ENCODE data around the gene ST6GALNAC5. TPM values are rescaled to one million over a fixed set of nuclear protein-coding genes. Genes with fewer than 3 reads are reported as not detected.

Gene ST6GALNAC5
- total RNA-seq, 2 experiments from 2014 or later = not detected

GRCh38 chr1:76929136-76929535 lies 61.9 kb downstream of the ST6GALNAC5 start:
- Histone ChIP-seq H3K4me1 (ENCODE audit: insufficient read depth, low read length) (no peaks in the 10 kb centered on the region), H3K36me3 (ENCODE audit: insufficient read depth, low read length) (no peaks in the 10 kb centered on the region), H3K27me3 (ENCODE audit: control insufficient read depth in 1 of 2, insufficient read depth in 2 of 2, low read length in 2 of 2) (no peaks in the 10 kb centered on the region), H3K4me3 (ENCODE audit: low read length) (no peak overlapping the region), H3K27ac (ENCODE audit: low read depth in 1 of 2, low read length in 2 of 2) (no peak overlapping the region), H3K9me3 (ENCODE audit: control insufficient read depth in 1 of 2, insufficient read depth in 1 of 2, low read length in 2 of 2) (no peaks in the 10 kb centered on the region)
- intact Hi-C loops (cut with DNase I, micrococcal nuclease) = no loop called here
- ChIA-PET CTCF (no interaction called here), POLR2A (no interaction called here)
- no peaks in the 10 kb centered on the region for H3K4me1 Mint-ChIP-seq (ENCODE audit: low read depth)
- TF ChIP-seq CTCF (IDR thresholded peaks at IDR 0.05) = no peak
- no peak for DNase-seq
- no peak overlapping the region for H3K27ac Mint-ChIP-seq
- ATAC-seq (ENCODE audit: poor library complexity) = no peak
- H3K36me3 Mint-ChIP-seq (ENCODE audit: low read depth) = no peaks in the 10 kb centered on the region
- H3K4me3 Mint-ChIP-seq = no peak overlapping the region
- H3K9me3 Mint-ChIP-seq = no peaks in the 10 kb centered on the region
- no peaks in the 10 kb centered on the region for H3K27me3 Mint-ChIP-seq

GRCh38 chr1:76933847-76934815 lies 66.9 kb downstream of the ST6GALNAC5 start:
- no peak overlapping the region for H3K27ac ChIP-seq (ENCODE audit: low read depth in 1 of 2, low read length in 2 of 2)
- Mint-ChIP-seq H3K36me3 (ENCODE audit: low read depth) (no peaks in the 10 kb centered on the region), H3K9me3 (no peaks in the 10 kb centered on the region)

GRCh38 chr1:76938304-76938703 lies 71.0 kb downstream of the ST6GALNAC5 start:
- POLR2A ChIA-PET = interaction anchor here (0.9 kb wide), 1 partner anchor 18 kb away, joined by 3 read pairs; no protein-coding TSS in a partner anchor
- no peaks in the 10 kb centered on the region for H3K9me3 Mint-ChIP-seq
- no peak overlapping the region for H3K4me3 Mint-ChIP-seq
- ATAC-seq (ENCODE audit: poor library complexity) (no peak), DNase-seq (no peak)
- CTCF ChIA-PET = no interaction called here
- Histone ChIP-seq H3K27me3 (ENCODE audit: control insufficient read depth in 1 of 2, insufficient read depth in 2 of 2, low read length in 2 of 2) (no peaks in the 10 kb centered on the region), H3K9me3 (ENCODE audit: control insufficient read depth in 1 of 2, insufficient read depth in 1 of 2, low read length in 2 of 2) (no peaks in the 10 kb centered on the region), H3K4me3 (ENCODE audit: low read length) (no peak overlapping the region), H3K27ac (ENCODE audit: low read depth in 1 of 2, low read length in 2 of 2) (no peak overlapping the region), H3K4me1 (ENCODE audit: insufficient read depth, low read length) (no peaks in the 10 kb centered on the region), H3K36me3 (ENCODE audit: insufficient read depth, low read length) (no peaks in the 10 kb centered on the region)
- no peaks in the 10 kb centered on the region for H3K4me1 Mint-ChIP-seq (ENCODE audit: low read depth)
- intact Hi-C loops (cut with DNase I, micrococcal nuclease) = no loop called here
- H3K27me3 Mint-ChIP-seq = peaks cover 6% of the 10 kb centered on the region
- no peak overlapping the region for H3K27ac Mint-ChIP-seq
- no peaks in the 10 kb centered on the region for H3K36me3 Mint-ChIP-seq (ENCODE audit: low read depth)
- no peak for TF ChIP-seq CTCF (IDR thresholded peaks at IDR 0.05)

More at GRCh38 chr1:76933847-76934815, 66.9 kb downstream of the ST6GALNAC5 start:
- ChIA-PET POLR2A (no interaction called here), CTCF (no interaction called here)
- Histone ChIP-seq H3K36me3 (ENCODE audit: insufficient read depth, low read length) (no peaks in the 10 kb centered on the region), H3K4me1 (ENCODE audit: insufficient read depth, low read length) (no peaks in the 10 kb centered on the region), H3K27me3 (ENCODE audit: control insufficient read depth in 1 of 2, insufficient read depth in 2 of 2, low read length in 2 of 2) (no peaks in the 10 kb centered on the region), H3K4me3 (ENCODE audit: low read length) (no peak overlapping the region), H3K9me3 (ENCODE audit: control insufficient read depth in 1 of 2, insufficient read depth in 1 of 2, low read length in 2 of 2) (no peaks in the 10 kb centered on the region)
- H3K4me1 Mint-ChIP-seq (ENCODE audit: low read depth) = no peaks in the 10 kb centered on the region
- no peak for TF ChIP-seq CTCF (IDR thresholded peaks at IDR 0.05)
- H3K27me3 Mint-ChIP-seq = peaks cover 6% of the 10 kb centered on the region
- H3K4me3 Mint-ChIP-seq = no peak overlapping the region
- no peak for DNase-seq
- no peak overlapping the region for H3K27ac Mint-ChIP-seq
- intact Hi-C loops (cut with DNase I, micrococcal nuclease) = no loop called here
- no peak for ATAC-seq (ENCODE audit: poor library complexity)
